NCI-H82 (cell line): ENCODE measurements around the gene NUDT5.

Experiments used
- DNase-seq: peaks from one replicate; lab custom pipeline; 2025; lab: John Stamatoyannopoulos, UW

Gene NUDT5

GRCh38 chr10:12164085-12164484, 31.6 kb downstream of the NUDT5 start:
- no peak for DNase-seq

GRCh38 chr10:12162927-12163326, 32.8 kb downstream of the NUDT5 start:
- DNase-seq, result no peak

GRCh38 chr10:12160664-12161063, 35.0 kb downstream of the NUDT5 start:
- DNase-seq, result no peak

GRCh38 chr10:12158111-12158510, 37.6 kb downstream of the NUDT5 start:
- DNase-seq, result no peak

GRCh38 chr10:12156367-12157123, 39.1 kb downstream of the NUDT5 start:
- peak; percentile 22 for DNase-seq

GRCh38 chr10:12154516-12154915, 41.2 kb downstream of the NUDT5 start:
- no peak for DNase-seq

GRCh38 chr10:12150163-12150562, 45.5 kb downstream of the NUDT5 start:
- DNase-seq, result no peak

- no peak for DNase-seq
Observed at GRCh38 chr10:12144538-12144937, 51.2 kb downstream of the NUDT5 start.

- DNase-seq, result no peak
Observed at GRCh38 chr10:12140038-12140437, 55.7 kb downstream of the NUDT5 start.

GRCh38 chr10:12135631-12136030, 60.1 kb downstream of the NUDT5 start:
- no peak for DNase-seq

GRCh38 chr10:12130237-12130872, 65.3 kb downstream of the NUDT5 start:
- DNase-seq, result peak; percentile 76

- DNase-seq, result peak; percentile 91
Observed at GRCh38 chr10:12129222-12130111, 66.2 kb downstream of the NUDT5 start, which contains the start of gene SEC61A2. SEC61A2 (plus strand) TSS chr10:12129677; CDS start chr10:12129788, 111 bp downstream.

- DNase-seq, result no peak
Observed at GRCh38 chr10:12121673-12122072, 74.0 kb downstream of the NUDT5 start.
